ENCODE data around the gene RNF40.
"Not testable (repeated sequence)": the region's sequence is repeated elsewhere in the genome, so short reads cannot be mapped to it uniquely, and the experiment has no call there.

RNF40 gene

DNA sequence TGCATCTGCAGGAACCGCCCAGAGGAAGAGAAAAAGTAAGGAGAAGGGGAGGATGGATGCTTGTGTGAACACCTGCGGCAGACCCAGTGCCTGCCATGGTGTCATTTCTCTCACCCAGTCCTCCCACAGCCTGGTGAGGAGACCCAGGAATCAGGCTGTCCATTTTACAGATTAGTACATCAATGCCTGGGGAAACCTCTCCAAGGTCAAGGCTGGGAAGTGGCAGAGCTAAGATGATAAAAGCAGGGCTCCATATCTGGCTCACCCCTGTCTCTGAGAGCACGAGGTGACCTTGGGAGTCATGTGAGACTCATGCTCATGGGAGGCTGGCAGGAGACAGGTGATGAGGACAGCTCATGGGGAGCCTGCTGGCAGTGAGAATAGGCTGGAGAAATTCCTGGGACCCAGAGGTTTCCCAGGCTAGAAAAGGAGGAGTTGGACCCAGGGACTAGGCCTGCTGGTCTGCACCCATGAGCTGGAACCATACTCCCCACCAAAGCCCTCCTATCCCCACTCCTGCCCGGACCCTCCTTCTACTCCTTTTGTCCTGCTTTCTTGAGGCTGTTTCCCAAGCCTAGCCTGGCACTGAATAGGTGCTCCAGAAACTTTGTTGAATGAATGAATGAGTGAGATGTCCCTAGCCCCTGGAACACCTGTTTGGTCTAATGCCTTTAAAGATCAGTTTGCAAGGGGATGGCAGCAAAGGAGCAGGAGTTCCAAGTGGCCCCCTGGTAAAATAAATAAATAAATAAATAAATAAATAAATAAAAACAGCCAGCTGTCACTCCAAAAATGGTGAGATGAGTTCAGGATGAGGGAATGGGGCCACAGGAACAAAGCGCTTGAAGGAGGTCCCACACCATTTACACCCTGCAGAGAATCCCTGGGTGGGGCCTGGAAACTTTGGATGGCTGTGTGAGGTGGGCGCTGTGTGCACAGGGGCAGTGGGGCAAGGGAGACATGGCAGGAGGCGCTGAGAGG, 23.3 kb downstream of the RNF40 start:
- no peak for DNase-seq

DNA sequence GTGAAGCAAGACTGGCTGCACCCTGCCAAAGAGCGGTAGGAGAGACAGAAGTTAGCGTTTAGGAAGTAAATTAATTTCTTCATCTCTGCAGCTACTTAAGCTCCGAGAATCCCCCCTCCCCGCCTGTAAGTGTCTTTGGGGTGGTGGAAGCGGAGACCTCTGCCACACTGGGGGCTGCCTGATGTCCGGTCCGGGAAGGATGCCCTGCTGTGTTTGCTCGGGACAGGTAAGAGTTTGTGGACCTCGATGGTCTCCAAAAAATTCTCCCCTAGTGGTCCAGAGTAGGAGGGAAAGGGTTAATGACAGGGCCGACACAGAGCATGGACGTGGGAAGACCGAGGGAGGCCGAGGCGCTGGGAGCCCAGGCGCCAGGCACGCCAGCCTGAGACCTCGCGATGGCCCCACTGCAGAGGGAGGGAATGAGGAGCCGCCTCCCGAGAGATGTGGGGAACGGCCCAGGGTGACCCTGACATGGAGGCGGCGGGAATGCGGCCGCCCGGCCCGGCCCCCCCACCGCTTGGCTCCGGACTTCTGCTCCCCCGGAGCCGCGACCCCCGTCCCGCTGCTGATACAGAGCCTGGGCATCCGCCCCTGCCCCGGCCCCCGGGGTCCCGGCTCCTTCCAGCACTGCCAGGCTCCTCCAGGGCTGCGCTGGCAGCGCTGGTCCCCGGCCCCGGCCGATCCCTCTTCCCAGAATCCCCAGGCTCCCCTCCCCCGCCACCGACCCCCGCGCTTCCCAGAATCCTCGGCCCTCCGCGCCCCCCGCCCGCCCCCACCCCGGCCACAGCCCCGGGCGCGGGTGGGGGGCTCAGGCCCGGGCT, 24.2 kb downstream of the RNF40 start:
- no peak for DNase-seq

DNA sequence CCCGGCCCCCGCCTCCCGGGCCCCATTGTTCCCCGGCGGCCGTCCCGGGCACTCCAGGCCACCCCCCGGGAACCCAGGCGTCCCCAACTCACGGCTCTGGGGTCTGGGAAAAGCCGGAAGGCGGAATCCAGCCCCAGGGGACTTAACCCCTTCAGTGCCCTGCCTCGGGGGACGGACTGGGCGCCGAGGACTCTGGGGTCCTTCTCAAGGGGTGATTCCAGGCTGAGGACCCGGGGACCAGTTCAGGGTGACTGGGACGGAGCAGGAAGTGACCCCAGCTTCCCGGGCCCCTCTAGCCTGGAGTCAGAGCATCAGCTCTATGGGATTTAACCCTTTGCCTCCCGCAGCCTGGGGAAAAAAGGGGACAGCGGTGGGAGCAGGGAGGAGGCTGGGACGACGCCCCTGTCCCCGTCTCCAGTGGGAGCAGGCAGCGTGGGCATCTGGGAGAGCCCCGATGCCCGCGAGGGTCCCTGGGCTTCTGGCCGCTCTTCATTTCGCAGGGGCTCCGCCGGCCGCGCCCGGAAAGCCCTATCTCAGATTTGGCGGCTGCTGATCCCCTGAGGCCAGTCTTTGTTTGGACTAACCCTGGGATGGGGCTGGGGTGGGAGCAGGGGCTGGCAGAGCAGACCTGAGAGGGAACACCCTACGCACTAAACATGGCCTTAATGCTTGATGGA, 25.0 kb downstream of the RNF40 start, which contains the start of gene ZNF629:
Gene ZNF629, minus strand, starts transcription at position 270 of the 677 bp plus-strand sequence. CDS start 2,723 bp downstream, outside the sequence.
- peak in 1 of 2 experiments; percentile 31 for DNase-seq

DNA sequence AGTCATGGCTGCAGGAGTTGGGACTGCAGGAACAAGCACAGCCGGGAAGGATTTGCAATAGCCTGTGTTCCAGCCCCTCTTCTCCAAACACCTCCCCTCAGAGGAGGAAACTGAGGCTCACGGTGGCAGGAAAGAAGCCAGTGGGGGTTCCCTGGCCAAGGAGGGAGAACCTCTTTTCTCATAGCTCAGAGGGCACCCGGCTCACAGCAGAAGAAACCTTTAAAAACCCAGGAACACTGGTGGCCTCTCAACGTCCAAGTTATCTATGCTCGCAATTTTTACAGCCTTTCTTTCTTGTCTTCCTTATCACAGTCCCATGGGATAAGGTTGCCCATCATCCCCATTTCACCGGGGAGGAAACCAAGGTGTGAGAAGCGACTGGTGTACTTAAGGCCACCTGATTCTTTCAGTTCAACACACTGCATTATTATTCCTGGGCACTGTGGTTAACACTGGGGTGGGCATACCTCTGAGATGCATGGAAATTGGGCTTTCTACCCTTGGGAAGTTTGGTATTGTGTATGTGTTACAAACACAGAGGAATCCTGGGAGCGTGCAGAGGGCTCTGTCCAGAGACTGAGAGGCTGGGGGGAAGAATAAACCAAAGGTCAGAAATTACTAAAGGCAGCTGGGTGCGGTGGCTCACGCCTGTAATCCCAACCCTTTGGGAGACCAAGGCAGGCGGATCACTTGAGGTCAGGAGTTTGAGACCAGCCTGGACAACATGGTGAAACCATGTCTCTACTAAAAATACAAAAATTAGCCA, 25.7 kb downstream of the RNF40 start:
- no peak for DNase-seq

DNA sequence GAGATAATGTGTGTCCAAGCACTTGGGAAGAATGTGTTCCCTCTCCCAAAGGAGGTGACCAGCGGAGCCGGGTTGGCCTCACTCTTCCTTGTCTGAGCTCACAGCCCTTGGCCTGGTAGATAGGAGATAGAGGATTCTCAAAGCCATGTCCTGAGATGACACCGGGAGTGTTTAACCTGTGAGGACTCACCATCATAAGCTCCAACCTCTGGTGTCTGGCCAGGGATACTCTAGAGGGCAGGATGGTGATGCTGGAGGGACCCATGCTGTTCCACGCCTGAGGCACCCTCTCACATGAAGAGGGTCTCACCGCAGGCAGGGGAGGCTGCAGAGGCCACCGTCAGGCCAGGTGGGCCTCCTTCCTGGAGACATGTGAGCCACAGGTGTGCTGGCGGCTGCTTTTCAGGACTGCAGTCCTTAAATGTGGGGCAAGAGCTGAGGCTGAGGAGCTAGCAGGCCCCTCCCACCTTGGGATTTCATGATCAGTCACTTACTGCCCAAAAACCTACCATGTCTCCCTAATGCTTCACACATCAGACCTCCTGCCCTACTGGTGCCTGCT, 31.5 kb downstream of the RNF40 start:
- DNase-seq: no peak

DNA sequence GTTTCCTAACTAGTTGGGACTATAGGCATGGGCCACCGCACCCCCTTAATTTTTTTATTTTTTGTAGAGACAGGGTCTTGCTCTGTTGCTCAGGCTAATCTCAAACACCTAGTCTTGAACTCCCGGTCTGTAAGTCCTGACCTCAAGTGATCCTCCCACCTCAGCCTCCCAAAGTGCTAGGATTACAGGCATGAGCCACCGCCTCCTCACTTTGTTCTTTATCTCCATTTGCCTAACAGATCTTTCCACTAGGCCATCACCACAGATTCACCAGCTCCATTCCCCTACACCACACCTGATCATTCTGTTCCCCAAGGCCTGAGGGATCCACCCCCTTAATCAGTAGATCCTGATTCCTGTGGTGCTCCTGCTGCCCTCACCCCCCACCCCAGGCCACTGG, 32.5 kb downstream of the RNF40 start:
- DNase-seq: no peak

DNA sequence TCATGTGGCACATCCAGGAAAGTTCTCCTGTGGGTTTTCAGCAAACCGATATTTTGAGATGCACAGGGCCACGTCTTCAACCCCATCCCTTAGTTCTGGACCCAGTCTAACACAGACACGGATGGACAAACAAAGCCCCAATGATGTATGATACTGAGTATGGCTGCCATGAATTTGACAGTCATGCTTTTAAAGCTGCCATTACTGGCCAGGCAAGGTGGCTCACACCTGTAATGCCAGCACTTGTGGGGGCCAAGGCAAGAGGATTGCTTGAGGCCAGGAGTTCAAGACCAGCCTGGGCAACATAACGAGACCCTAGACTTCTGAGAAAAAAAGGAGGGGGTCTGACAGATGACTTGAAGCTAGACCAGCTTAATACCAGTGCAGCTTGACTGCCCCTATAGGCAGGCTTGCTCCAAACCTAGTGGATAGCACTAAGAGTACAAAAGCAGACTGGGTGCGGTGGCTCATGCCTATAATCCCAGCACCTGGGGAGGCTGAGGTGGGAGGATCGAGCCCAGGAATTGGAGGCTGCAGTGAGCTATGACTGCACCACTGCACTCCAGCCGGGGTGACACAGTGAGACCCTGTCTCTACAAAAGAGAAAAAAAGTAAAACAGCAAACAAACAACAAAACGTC, 35.7 kb downstream of the RNF40 start:
- no peak for DNase-seq

DNA sequence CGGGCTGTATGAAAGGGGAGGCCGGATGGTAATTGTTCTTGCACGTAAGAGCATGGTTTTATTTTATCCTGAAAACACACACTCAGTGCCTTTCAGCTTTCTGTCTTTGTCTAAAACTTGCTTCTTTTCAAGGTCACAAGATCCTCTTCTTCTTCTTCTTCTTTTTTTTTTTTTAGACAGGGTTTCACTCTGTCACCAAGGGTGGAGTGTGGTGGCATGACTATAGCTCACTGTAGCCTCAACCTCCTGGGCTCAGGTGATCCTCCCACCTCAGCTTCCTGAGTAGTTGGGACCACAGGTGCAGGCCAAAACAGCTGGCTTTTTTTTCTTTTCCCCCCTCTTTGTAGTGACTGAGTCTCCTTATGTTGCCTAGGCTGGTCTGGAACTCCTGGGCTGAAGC, 40.8 kb downstream of the RNF40 start:
- DNase-seq: no peak

DNA sequence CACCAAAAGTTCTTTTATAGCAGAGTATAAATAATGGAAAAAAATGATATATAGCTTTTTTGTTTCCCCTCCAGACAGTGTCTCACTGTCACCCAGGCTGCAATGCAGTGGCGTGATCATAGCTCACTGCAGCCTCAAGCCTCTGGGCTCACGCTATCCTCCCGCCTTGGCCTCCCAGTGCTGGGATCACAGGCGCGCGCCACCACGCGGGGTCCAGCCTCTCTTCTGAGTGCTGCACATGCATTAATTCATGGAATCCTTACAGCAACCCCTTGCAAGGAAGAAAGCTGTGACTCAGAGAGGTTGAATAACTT, 42.9 kb downstream of the RNF40 start:
- DNase-seq: no peak

DNA sequence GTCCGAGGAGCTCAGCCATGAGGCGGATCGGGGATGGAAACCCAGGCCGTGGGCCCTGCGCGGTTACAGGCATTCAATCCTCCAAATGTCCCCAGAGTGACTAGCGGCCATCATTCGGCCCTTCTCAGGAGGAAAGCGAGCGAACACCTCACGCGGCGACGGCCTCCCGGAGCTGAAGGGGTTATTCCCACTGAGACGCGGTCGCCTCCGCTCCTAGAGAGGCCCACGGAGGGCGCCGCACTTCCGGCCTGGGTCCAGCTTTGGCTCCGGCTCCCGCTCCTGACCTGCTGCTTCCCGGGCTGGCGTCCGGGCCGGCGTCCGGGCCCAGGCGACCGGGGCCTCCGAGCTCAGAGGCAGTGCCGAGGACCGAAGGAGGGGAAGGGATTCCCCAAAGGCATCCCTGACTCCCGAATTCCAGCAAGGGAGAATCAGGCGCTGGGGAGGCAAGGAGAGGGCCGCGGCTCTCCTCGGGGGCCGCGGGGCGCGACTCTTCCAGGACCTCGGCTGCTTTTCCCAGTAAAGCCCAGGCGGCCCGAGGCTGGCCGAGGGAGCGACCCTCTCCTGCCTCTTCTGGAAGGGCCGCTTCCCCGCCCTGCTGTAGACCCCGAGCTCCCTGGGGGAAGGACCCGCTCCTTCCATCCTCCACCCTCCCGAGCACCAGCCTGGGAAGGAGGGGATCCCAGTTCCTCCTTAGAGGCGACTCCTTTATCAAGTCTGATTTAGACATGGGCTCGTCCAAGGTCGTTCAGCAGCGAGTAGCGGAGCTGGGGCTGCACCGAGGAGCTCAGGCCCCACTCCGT, 43.4 kb downstream of the RNF40 start:
- DNase-seq: peak; percentile 33 to 62

DNA sequence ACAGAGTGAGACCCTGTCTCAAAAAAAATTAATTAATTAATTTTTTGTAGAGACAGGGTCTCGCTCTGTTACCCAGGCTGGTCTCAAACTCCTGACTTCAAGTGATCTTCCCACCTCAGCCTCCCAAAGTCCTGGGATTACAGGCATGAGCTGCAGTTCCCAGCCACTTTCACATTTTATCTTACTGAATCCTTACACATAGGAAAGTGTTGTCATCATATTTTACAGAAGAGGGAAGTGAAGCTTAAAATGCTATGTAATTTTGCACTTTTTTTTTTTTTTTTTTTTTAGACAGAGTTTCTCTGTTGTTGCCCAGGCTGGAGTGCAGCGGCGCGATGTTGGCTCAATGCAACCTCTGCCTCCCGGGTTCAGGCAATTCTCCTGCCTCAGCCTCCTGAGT, 46.0 kb downstream of the RNF40 start:
- no peak for DNase-seq

DNA sequence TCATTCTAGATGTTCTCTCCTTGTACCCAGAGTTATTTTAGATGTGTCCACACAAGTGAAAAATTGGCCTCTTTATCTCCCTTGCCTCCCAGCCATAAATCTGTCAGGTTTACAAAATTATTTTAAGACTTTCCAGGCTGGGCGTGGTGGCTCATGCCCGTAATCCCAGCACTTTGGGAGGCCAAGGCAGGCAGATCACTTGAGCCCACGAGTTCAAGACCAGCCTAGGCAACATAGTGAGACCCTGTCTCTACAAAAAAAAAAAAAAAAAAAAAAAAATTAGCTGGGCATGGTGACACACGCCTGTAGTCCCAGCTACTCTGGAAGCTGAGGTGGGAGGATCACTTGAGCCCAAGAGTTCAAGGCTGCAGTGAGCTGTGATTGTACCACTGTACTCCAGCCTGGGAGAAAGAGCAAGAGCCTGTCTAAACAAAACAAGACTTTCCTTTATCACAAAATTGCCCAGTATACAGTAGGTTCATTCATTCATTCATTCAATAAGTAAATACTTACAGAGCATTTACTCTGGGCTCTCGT, 46.8 kb downstream of the RNF40 start:
- not testable (repeated sequence) for DNase-seq

DNA sequence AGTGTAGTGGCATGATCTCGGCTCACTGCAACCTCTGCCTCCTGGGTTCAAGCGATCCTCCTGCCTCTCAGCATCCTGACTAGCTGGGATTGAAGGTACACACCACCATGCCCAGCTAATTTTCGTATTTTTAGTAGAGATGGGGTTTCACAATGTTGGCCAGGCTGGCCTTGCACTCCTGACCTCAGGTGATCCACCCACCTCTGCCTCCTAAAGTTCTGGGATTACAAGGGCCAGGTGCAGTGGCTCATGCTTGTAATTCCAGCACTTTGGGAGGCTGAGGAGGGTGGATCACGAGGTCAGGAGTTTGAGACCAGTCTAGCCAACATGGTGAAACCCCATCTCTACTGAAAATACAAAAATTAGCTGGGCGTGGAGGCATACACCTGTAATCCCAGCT, 47.6 kb downstream of the RNF40 start:
- not testable (repeated sequence) for DNase-seq

DNA sequence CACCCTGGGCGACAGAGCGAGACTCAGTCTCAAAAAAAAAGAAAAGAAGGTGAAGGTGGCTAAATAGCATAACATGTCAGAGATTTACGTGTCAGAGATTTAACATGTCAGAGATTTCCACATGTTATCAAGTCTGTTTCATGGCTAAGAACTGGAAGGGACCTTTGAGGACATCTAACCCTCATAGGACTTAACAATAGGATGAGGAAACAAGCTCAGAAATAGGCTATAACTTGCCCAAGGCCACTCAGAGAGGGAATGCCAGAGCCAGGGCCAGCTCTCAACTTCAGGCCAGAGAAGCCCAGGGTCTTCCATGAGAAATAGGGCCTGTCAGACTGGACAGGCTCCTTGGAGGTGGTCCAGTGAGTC, 51.7 kb downstream of the RNF40 start:
- no peak for DNase-seq

DNA sequence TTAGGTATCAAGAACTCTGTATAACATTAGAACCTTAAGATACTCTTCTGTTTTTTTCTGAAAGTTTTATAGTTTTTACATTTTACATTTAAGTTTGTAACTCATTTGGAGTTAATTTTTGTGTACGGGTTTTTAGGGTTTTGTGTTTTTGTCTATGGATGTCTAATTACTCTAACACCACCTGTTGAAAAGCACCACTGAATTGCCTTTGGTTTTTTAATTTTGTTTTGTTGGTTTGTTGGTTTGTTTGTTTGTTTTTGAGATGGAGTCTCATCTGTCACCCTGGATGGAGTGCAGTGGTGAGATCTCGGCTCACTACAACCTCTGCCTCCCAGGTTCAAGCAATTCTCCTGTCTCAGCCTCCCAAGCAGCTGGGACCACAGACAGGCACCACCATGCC, 54.6 kb downstream of the RNF40 start:
- DNase-seq: no peak

DNA sequence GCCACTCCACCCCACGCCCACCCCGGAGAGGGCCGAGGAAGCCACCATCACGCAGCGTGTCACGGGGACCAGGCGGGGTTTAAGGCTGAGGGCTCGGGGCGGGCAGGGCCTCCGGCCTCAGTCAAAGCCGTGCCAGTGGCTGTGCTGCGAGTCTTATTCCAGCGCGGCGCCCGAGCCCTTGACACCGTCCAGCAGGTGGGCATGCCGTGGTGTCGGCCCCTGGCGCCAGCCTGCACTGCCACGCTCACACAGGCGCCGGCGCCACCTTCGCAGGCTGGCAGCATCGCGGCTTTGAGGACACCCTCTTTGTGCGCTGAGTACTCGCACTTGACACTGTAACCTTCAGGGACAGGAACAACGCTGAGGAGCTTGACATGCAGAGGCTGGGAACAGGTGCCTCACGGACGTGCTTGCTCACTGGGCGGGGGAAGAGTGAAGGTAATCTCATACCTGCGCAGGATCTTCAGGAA, 58.9 kb downstream of the RNF40 start:
- no peak for DNase-seq

DNA sequence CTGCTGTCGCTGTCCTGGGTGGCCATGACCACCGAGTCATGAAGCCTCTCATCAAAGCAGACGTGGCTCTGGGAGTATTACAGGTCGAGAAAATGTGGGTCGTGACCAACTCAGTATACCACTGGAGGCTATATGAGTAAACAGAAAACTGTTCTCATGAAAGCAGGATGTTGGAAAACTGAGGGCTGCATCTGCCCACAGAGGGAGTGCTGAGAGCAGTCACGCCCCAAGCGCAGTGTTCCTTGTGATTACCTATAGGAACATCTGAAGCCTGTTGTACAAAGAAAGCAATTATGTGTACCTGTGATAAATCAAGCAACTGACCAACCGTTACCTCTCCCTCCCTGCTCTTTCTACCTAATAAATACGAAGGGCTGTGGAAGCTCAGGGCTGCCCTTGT, 59.3 kb downstream of the RNF40 start:
- DNase-seq: not testable (repeated sequence)

DNA sequence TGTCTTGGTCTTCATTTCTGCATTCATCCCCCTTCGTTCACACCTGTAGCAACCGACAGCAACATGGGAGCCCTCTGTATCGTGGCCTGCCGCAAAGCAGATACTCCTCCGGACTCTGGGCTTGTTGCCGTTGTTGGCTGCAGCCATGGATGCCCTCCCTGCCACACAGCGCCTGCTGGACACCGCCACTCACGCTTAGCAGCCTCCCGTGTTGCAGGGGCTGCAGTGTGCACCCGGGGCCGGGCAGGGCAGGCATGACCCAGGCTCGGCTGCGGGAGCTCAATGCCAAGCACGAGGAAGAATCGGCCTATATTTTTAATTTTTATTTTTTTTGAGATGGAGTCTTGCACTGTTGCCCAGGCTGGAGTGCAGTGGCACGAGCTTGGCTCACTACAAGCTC, 59.8 kb downstream of the RNF40 start:
- DNase-seq: no peak

Data from cerebellar nuclear complex (tissue), 1 donor.